PC-3 (cell line): ENCODE results near the gene DLD. TPM values are rescaled to one million over a fixed set of nuclear protein-coding genes. Genes with fewer than 3 reads are reported as not detected.

ENCODE experiments used
- ATAC-seq: fragments of 200-7000 bp; cut with Tn5 transposase; 2 replicates; pipeline ENCODE4 v1.9.1; 2020; ENCODE audit warnings: mild to moderate bottlenecking, moderate library complexity
- BruUV-seq: library from RNA; stranded (reverse); fragments of 400-500 nt; replicated peaks from 2 replicates; lab custom pipeline; 2021; lab: Mats Ljungman, UMichigan
- CTCF ChIA-PET: fragments of 300-600 bp; sonication (Branson Sonifier 250); formaldehyde crosslinking; loops from one replicate; lab custom pipeline; 2022; ENCODE audit warnings: antibody characterized with exemption; lab: Charles Lee
- POLR2A ChIA-PET: fragments of 300-600 bp; sonication (Branson Sonifier 250); formaldehyde crosslinking; loops from one replicate; lab custom pipeline; 2022; ENCODE audit warnings: antibody characterized with exemption; ENCODE audit not compliant: unreplicated experiment; lab: Charles Lee
- DNase-seq: peaks from one replicate; pipeline ENCODE4 v3.0.0-alpha.2; 2015
- H2AFZ ChIP-seq: fragments of 300-600 bp; sonication (generic); 2 replicates; pipeline ENCODE4 v1.6.0; 2016; ENCODE audit warnings: antibody characterized with exemption, low read length
- H3F3A ChIP-seq: fragments of 300-600 bp; sonication (generic); one replicate; pipeline ENCODE4 v1.6.0; 2017; ENCODE audit warnings: antibody characterized with exemption, low read length, control low read depth, mild to moderate bottlenecking; ENCODE audit not compliant: unreplicated experiment
- H3K27ac ChIP-seq: fragments of 300-600 bp; sonication (generic); 2 replicates; pipeline ENCODE4 v1.5.1; 2016; ENCODE audit warnings: mild to moderate bottlenecking, low read length
- H3K27me3 ChIP-seq: fragments of 300-600 bp; sonication (generic); 2 replicates; pipeline ENCODE4 v1.6.1; 2016; ENCODE audit warnings: low read length, mixed read lengths
- H3K36me3 ChIP-seq: fragments of 300-600 bp; sonication (generic); 2 replicates; pipeline ENCODE4 v1.6.1; 2016; ENCODE audit warnings: low read depth, mixed run types, low read length, mixed read lengths
- H3K4me1 ChIP-seq: fragments of 300-600 bp; sonication (generic); 2 replicates; pipeline ENCODE4 v1.5.1; 2016; ENCODE audit warnings: low read length; ENCODE audit not compliant: insufficient read depth
- H3K4me2 ChIP-seq: fragments of 300-600 bp; sonication (generic); 2 replicates; pipeline ENCODE4 v1.6.0; 2016; ENCODE audit warnings: low read length
- H3K4me3 ChIP-seq: fragments of 300-600 bp; sonication (generic); 2 replicates; pipeline ENCODE4 v1.5.1; 2016; ENCODE audit warnings: mild to moderate bottlenecking, low read length, mixed read lengths
- H3K79me2 ChIP-seq: fragments of 300-600 bp; sonication (generic); 2 replicates; pipeline ENCODE4 v1.6.1; 2017; ENCODE audit warnings: low read length, mixed read lengths
- H3K9ac ChIP-seq: fragments of 300-600 bp; sonication (generic); 2 replicates; pipeline ENCODE4 v1.6.0; 2016; ENCODE audit warnings: mild to moderate bottlenecking, low read length
- H3K9me2 ChIP-seq: fragments of 300-600 bp; sonication (generic); replicated peaks from 2 replicates; pipeline ENCODE4 v1.6.1; 2016; ENCODE audit warnings: mixed run types, low read length, mixed read lengths
- H3K9me3 ChIP-seq: fragments of 300-600 bp; sonication (generic); 2 replicates; pipeline ENCODE4 v1.6.1; 2016; ENCODE audit warnings: low read length, mixed read lengths
- H4K20me1 ChIP-seq: fragments of 300-600 bp; sonication (generic); 2 replicates; pipeline ENCODE4 v1.6.1; 2016; ENCODE audit warnings: low read length, mixed read lengths
- EZH2 ChIP-seq: fragments of 300-600 bp; sonication (generic); IDR thresholded peaks from one replicate; pipeline ENCODE4 v1.6.1; 2017; ENCODE audit warnings: antibody characterized with exemption, mild to moderate bottlenecking, low read length; ENCODE audit not compliant: unreplicated experiment
- EZH2phosphoT487 ChIP-seq: fragments of 300-600 bp; sonication (generic); IDR thresholded peaks from 2 replicates; pipeline ENCODE4 v1.6.1; 2018; ENCODE audit warnings: mild to moderate bottlenecking, antibody characterized with exemption, low read length, borderline replicate concordance
- intact Hi-C: fragments of 100-400 bp; cut with micrococcal nuclease; formaldehyde crosslinking; loops from 2 replicates; pipeline ENCODE4 v1.9.0; 2023
- total RNA-seq: library from RNA; depleted of rRNA; stranded (reverse); fragments of >200 nt; gene quantifications from 2 replicates; pipeline ENCODE4 v1.2.3, GENCODE V29; 2014
- TF ChIP-seq, protein P1 (sequence below): fragments of 300-600 bp; sonication (generic); conservative IDR thresholded peaks from 2 replicates; pipeline ENCODE4 v1.5.1; 2017; ENCODE audit warnings: antibody characterized with exemption, low read depth, mild to moderate bottlenecking, low read length

Gene DLD
- total RNA-seq, 1 experiment from 2014 or later: 64.0 TPM

DNA sequence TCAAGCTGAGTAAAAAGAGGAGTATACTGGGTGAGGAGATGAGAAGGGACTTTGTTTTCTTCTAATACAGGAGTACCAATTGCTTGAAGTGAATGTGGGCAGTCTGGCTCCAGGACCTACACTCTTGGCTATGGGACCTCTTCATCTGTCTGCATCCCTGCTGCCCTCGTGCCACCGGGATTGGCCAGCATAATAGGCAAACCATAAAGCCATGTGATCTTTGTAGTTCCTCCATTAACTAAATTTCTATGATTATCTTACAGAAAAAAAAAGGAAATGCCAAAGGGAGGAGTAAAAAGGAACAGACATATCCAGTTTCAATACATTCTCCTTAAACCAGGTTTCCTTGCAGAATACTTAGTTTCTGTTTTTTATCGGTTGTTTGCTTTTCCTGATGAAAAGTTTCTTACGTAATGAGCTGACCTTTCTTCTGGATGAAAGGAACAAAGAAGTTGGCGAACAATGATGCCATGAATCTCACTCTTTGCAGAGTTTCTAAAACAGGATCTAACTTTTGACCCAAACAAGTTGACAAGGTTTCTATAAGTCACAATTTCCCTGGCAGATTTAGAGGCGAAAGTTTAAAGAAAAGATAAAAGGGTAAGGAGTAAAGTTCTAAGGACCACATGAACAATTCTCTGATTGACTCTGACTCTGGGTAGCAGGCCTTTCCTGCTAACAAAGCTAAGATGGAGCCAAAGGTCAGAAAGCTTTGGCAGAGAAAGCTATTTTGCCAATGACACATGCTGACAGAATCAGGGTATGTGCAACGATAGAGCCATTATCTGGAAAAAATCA lies 57.9 kb downstream of the DLD start:
- ATAC-seq (peak; percentile 72), DNase-seq (peak; percentile 97)
- Histone ChIP-seq H3K4me2 (peak overlapping the region; percentile 67), H3K4me1 (peaks cover 61% of the 10 kb centered on the region), H3K4me3 (peak overlapping the region; percentile 17; the same call in 1 of the 2 replicates), H2AFZ (peak overlapping the region; percentile 34; the same call in 1 of the 2 replicates), H3K9me3 (no peaks in the 10 kb centered on the region), H4K20me1 (no peaks in the 10 kb centered on the region), H3K27ac (peak overlapping the region; percentile 95), H3K36me3 (peaks cover 36% of the 10 kb centered on the region), H3K9ac (peak overlapping the region; percentile 66), H3K9me2 (no peaks in the 10 kb centered on the region), H3F3A (peaks cover 17% of the 10 kb centered on the region), H3K27me3 (no peaks in the 10 kb centered on the region), H3K79me2 (no peaks in the 10 kb centered on the region)
- TF ChIP-seq, protein P1, sequence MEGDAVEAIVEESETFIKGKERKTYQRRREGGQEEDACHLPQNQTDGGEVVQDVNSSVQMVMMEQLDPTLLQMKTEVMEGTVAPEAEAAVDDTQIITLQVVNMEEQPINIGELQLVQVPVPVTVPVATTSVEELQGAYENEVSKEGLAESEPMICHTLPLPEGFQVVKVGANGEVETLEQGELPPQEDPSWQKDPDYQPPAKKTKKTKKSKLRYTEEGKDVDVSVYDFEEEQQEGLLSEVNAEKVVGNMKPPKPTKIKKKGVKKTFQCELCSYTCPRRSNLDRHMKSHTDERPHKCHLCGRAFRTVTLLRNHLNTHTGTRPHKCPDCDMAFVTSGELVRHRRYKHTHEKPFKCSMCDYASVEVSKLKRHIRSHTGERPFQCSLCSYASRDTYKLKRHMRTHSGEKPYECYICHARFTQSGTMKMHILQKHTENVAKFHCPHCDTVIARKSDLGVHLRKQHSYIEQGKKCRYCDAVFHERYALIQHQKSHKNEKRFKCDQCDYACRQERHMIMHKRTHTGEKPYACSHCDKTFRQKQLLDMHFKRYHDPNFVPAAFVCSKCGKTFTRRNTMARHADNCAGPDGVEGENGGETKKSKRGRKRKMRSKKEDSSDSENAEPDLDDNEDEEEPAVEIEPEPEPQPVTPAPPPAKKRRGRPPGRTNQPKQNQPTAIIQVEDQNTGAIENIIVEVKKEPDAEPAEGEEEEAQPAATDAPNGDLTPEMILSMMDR: no peak
- TF ChIP-seq EZH2phosphoT487: no peak
- TF ChIP-seq EZH2: no peak
- ChIA-PET POLR2A (interaction anchor here (0.6 to 0.7 kb wide), 2 partner anchors 35 to 205 kb away, joined by 4 to 7 read pairs; no protein-coding TSS in a partner anchor), CTCF (interaction anchor here (0.5 to 0.6 kb wide), 2 partner anchors 18 to 32 kb away, joined by 3 to 6 read pairs; no protein-coding TSS in a partner anchor)
- BruUV-seq: no TSS peak
- intact Hi-C loops: loop anchor here (1.0 to 5.0 kb wide), 4 partner anchors 18 to 198 kb away; no protein-coding TSS in a partner anchor

DNA sequence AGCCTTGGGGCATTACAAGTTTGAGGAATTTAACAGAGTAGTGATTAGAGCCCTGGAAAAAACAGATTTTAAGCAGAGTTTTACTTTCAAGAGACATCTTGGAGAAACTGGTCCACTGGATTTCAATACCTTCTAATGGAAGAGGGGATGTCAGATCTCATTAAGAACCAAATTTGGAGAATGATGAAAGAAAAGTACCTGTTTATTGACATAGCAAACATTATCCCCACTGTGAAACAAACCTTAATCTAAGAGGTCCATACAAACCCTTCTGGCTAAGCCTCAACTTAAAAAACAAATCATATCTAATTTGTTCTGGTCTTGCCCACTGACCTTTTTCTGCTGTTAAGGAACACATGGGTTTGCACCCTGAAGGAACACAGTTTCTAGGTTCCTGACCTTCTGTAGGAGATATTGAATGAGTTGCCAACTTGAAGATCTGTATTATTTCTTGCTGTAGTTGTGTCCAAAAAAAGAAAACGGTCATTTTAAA lies 58.5 kb downstream of the DLD start:
- POLR2A ChIA-PET: interaction anchor here (0.6 to 0.7 kb wide), 2 partner anchors 34 to 206 kb away, joined by 4 to 7 read pairs; no protein-coding TSS in a partner anchor
- TF ChIP-seq EZH2 (no peak), EZH2phosphoT487 (no peak)
- TF ChIP-seq, protein P1: no peak
- H2AFZ ChIP-seq: no peak overlapping the region

More for the DNA sequence above, 58.5 kb downstream of the DLD start:
- CTCF ChIA-PET: interaction anchor here (0.5 to 0.6 kb wide), 2 partner anchors 17 to 31 kb away, joined by 3 to 6 read pairs; no protein-coding TSS in a partner anchor
- 0 out of 2 replicates have a peak overlapping the region, but pooled peaks have one; percentile 22 for H3K4me3 ChIP-seq
- H3K9ac ChIP-seq: peak overlapping the region; percentile 66
- H3K4me2 ChIP-seq: peak overlapping the region; percentile 67
- H3F3A ChIP-seq: peaks cover 17% of the 10 kb centered on the region
- no peaks in the 10 kb centered on the region for H3K27me3 ChIP-seq
- DNase-seq (no peak), ATAC-seq (peak; percentile 1; the same call in 1 of the 2 replicates)
- H3K9me3 ChIP-seq: no peaks in the 10 kb centered on the region
- H3K4me1 ChIP-seq: peaks cover 63% of the 10 kb centered on the region
- peaks cover 31% of the 10 kb centered on the region for H3K36me3 ChIP-seq
- H3K9me2 ChIP-seq: no peaks in the 10 kb centered on the region
- H4K20me1 ChIP-seq: no peaks in the 10 kb centered on the region
- H3K79me2 ChIP-seq: no peaks in the 10 kb centered on the region
- no TSS peak for BruUV-seq
- peak overlapping the region; percentile 95 for H3K27ac ChIP-seq
- intact Hi-C loops: loop anchor here (1.0 to 5.0 kb wide), 4 partner anchors 18 to 198 kb away; no protein-coding TSS in a partner anchor
